Right kidney (tissue), 1 donor: ENCODE measurements around the gene RNU1-3.
"Not testable (repeated sequence)": the region's sequence is repeated elsewhere in the genome, so short reads cannot be mapped to it uniquely, and the experiment has no call there.

ENCODE experiments used
- DNase-seq: peaks from one replicate; pipeline ENCODE4 v3.0.0-alpha.2; 2016

Gene RNU1-3

DNA sequence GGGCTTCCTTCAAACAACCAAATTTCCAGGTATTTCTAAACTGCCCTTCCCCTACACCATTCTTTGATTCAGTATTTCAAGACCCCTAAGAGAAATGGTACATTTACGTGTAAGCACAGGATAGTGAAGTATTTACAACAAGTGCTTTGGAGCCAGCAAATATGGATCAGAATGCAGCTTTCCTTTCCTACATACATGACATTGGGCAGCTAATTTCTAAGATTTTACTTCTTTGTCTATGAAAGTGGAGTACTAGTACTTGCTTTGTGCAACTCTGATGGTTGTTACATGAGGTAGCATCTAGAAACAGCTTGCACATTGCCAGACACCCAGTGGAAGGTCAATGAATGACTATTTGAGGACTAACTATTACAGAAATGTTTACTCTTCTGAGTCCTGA, 15.2 kb downstream of the RNU1-3 start:
- not testable (repeated sequence) for DNase-seq

DNA sequence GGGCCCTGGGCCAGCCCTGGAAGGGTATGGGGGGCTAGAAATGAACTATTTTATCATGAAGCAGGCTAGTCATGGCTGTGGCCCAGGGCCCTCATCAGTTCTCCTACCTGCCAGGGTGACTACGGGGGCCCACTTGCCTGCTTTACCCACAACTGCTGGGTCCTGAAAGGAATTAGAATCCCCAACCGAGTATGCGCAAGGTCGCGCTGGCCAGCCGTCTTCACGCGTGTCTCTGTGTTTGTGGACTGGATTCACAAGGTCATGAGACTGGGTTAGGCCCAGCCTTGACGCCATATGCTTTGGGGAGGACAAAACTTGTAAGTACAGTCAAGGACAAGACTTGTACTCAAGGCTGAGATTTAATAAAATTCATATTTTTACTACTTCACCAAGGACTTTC, 16.8 kb downstream of the RNU1-3 start:
- not testable (repeated sequence) for DNase-seq

DNA sequence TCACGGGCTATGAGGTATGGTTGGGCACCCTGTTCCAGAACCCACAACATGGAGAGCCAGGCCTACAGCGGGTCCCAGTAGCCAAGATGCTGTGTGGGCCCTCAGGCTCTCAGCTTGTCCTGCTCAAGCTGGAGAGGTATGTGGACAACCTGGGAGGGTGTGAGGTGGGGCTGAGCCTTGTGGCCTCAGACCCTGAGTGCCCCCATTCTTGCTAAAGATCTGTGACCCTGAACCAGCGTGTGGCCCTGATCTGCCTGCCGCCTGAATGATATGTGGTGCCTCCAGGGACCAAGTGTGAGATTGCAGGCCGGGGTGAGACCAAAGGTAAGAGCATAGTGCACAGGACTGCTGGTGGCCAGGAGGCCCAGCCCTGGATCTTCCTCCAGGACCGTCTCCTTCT, 17.4 kb downstream of the RNU1-3 start:
- not testable (repeated sequence) for DNase-seq

DNA sequence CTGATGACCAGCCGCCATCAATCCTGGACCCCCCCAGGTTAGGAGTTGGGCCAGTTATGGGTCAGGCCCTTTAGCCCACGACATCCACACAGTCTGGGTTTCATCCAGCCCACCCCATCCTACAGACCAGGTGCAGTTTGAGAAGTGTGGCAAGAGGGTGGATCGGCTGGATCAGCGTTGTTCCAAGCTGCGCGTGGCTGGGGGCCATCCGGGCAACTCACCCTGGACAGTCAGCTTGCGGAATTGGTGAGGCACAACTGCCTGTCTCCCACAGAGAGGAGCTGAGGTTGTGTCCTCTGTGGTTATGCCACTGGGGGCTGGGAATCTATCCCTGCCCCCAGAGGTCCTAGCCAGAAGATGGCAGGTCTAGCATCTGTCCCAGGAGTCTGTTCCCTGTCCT, 18.0 kb downstream of the RNU1-3 start:
- not testable (repeated sequence) for DNase-seq

DNA sequence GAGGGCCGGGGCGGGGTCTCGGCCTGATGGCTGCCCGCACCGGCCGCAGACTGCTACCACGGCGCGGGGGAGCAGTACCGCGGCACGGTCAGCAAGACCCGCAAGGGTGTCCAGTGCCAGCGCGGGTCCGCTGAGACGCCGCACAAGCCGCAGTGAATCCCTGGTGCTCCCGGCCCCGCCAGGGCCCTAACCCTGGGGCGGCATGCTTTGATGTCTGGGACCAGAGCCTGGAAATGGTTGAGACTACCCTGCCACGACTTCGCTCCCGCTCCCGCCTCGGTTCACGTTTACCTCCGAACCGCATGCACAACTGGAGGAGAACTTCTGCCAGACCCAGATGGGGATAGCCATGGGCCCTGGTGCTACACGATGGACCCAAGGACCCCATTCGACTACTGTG, 18.5 kb downstream of the RNU1-3 start:
- DNase-seq: peak; percentile 61

DNA sequence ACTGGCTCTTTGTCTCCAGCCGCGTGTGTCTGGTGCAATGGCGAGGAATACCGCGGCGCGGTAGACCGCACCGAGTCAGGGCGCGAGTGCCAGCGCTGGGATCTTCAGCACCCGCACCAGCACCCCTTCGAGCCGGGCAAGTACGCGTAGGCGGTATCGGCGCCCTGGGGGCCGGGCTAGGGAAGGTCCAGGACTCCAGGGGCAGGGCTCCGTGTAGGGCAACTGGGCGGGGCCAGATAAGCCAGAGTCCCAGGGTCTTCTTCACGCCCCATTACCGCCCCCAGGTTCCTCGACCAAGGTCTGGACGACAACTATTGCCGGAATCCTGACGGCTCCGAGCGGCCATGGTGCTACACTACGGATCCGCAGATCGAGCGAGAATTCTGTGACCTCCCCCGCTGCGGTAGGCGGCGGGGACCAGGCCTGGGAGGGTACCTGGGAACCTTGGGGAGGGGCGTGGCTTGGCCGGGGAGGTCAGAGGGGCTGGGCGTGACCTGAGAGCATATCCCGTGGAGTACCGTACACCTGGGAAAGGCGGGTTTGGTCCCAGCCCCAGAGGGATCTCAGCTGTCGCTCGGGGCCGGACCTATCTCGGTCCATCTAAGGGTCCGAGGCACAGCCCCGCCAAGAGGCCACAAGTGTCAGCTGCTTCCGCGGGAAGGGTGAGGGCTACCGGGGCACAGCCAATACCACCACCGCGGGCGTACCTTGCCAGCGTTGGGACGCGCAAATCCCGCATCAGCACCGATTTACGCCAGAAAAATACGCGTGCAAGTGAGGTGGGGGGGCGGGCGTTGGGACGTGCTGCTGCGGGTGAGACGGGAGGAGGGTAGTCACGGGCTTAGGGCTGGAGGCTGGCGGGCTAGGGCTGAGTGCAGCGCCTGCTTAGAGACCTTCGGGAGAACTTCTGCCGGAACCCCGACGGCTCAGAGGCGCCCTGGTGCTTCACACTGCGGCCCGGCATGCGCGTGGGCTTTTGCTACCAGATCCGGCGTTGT, 19.3 kb downstream of the RNU1-3 start:
- DNase-seq: not testable (repeated sequence)

DNA sequence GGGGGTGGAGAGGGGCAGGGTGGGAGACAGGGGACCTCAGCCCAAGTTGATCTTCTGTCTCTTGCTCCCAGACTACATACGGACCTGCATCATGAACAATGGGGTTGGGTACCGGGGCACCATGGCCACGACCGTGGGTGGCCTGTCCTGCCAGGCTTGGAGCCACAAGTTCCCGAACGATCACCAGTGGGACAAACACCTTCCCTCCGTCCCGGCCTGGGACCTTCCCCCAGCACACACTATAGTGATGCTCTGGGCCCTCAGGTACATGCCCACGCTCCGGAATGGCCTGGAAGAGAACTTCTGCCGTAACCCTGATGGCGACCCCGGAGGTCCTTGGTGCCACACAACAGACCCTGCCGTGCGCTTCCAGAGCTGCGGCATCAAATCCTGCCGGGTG, 20.0 kb downstream of the RNU1-3 start:
- DNase-seq: not testable (repeated sequence)

DNA sequence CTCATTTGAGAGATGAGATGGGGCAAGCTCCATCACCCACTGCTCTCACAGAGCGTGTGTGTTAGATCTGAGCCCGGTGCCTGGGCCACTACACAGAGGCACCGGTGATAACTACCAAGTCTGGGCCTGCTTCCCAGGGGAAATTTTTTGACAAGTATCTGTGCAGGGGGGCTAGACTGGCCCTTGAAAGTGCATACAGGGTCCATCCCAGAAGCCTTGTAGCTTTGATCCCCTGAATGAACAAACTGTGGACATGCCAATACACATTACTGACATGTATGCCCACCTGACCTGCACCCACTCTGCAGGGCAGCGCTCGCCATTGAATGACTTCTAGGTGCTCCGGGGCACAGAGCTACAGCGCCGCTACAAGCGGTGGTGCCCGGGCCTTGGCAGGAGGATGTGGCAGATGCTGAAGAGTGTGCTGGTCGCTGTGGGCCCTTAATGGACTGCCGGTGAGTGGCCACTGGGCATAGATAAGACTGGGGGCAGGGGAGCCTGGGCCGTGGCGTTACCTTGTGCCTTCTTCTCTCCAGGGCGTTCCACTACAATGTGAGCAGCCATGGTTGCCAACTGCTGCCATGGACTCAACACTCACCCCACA, 20.6 kb downstream of the RNU1-3 start:
- DNase-seq: not testable (repeated sequence)

DNA sequence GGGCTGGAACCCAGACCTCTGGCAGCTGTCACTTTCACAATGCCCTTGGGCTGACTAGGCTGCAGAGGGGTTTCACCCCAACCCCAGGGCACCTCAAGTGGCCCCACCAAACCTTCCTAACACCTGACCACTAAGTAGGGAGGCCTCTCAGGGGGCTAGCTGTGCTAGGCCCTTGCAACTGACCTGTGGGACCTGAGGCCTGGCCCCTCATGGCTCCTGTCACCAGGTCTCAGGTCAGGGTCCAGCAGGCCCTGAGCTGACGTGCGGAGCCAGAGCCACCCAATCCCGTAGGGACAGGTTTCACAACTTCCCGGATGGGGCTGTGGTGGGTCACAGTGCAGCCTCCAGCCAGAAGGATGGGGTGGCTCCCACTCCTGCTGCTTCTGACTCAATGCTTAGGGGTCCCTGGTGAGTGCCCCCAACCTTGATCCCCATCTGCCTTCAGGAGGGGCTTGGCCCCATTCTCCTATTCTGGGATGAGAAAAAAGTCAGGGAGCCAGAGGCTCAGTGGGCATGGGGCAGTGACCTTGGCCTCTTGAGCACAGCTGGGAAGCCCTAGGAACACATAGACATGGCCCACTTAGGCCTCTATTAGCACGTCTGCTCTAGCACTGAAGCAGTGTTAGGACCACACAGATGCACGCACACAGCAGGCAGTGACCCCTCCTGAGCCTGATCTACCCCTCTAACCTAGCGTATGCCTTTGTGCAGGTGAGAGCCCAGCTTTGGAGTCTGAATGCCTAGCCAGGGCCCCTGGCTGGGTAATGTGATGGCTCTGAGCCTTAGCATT, 21.3 kb downstream of the RNU1-3 start:
- DNase-seq: not testable (repeated sequence)

DNA sequence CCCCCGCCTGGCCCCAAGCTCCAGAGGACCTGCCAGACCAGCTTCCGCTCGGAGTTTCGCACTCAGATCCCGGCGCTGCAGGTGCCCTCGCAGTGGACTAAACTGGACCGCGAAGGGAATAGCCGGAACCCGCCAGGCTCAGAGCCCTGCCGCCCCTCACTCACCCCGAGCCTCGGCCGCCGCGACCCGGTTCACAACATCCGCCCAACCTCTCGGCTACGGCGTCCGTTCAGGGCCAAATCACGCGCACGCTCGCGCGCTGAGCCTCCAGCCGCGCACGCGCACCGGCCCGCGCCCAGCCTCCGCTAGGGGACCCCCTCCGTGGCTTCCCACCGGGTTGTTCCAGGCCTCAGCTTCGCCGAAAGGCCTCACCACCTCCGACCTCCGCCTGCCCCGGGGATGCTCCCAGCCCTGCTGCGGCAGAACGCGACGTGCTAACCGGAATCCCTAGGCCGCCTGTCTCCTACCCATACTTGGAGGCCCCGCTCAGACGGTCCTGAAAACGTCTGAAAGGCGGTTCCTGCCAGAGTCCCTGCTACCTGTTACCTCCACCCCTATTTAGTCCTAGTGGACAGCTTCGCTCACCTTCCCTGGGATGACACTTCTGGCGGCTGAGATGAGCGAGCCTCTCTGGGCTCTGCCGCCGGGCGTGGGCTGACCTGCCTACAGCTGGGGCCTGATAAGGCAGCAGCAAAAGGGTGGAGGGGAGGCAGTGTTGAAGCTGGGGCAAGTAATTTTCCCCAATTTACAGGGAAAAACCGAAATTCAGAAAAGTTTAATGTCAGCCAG, 22.1 kb downstream of the RNU1-3 start:
- DNase-seq: peak; percentile 100

DNA sequence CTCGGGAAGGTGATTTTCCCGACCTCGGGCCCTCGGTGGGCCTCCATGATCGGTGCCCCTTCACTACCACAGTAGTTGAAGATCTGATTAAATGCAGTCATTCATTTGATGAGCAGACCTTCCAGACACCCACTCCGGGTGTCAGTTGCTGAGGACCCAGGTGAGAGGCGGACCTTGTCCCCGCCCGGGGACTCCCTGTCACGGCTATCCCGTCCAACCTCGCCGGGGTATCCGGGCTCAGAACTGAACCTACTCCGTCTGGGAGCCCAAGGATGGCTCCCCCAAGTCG, 22.6 kb downstream of the RNU1-3 start:
- DNase-seq: no peak

DNA sequence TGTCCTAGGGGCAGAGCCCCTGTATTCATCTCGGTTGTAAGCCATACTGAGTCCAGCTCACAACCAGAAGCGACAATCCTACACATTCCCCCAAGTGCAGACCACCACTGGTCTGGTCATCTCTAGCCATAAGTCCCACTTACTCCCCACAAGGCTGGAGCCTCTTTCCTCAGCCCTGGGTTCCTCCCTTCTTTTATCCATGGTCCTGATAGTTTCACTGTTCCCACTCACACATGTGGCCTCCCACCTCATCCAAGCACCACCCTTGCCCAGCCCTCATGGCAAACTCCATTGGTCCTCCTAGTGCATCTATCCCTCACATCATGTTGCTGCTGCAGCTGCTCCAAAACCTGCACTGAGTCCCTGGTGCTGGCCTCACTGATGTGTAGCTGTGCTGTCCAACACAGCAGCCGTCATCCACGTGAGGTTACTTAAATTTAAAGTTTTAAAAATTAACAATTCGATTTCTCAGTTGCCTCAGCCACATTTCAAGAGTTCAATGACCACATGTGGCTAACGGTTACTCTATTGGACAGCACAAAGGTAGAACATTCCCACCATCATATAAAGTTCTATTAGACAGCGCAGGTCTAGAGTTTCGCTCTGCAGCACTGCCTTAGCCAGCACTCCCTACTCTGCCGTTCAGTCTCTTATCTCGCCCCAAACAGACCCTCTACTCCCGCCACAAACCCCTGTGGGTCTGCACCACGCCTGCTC, 23.1 kb downstream of the RNU1-3 start:
- DNase-seq: not testable (repeated sequence)

DNA sequence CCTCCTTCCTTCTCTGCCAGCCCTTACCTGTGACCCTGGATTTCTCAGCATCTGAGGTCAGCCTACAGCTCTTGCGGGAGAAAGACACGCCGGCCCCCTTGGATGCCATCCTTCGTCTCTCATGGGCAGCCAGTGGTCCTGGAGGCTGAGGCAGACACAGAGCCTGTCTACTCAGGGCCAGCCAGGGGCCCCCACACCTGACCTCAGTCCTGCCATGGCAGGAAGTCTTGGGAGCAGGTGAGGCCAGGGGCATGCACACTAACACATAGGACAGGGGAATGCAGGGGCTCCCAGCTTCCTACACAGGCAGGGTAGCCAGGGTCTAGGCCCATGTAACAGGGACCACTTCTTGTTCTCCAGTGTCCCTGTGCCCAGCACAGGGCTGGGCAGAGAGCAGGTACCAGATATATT, 23.7 kb downstream of the RNU1-3 start:
- DNase-seq: not testable (repeated sequence)

DNA sequence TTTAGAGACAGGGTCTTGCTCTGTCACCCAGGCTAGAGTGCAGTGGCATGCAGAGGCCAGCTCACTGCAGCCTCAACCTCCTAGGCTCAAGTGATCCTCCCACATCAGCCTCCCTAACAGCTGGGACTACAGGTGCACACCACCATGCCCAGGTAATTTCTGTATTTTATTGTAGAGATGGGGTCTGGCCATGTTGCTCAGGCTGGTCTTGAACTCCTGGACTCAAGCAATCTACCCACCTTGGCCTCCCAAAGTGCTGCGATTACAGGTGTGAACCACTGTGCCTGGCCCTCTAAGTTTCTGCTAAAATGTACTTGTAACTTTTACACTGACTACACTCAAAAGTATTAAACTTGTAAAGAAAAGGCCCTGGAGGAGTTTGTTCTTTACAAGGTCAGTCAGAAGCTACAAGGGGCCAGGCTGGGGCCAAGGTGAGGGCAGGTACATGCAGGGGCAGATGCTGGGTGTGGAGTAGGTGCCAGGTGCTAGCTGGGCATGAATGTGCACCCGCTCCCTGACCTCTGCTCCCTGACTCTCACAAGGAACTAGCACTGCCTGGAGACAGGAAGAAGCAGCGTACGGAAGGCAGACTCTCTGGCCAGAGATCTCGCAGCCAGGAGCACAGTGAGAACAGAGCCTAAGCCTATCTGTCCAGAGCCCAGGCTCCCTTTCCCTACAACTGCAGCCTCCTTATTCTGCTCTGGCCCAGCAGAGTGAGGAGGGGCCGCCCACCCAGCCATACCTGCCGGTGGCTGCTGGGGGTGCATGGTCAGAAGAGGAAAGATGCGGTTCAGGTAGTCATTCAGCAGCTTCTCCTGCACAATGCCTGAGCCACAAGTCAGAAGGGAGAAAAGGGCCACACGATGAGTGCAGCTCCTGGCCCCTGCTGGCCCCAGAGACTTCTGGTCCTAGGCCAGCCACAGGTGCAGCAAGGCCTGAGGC, 24.5 kb downstream of the RNU1-3 start:
- not testable (repeated sequence) for DNase-seq

DNA sequence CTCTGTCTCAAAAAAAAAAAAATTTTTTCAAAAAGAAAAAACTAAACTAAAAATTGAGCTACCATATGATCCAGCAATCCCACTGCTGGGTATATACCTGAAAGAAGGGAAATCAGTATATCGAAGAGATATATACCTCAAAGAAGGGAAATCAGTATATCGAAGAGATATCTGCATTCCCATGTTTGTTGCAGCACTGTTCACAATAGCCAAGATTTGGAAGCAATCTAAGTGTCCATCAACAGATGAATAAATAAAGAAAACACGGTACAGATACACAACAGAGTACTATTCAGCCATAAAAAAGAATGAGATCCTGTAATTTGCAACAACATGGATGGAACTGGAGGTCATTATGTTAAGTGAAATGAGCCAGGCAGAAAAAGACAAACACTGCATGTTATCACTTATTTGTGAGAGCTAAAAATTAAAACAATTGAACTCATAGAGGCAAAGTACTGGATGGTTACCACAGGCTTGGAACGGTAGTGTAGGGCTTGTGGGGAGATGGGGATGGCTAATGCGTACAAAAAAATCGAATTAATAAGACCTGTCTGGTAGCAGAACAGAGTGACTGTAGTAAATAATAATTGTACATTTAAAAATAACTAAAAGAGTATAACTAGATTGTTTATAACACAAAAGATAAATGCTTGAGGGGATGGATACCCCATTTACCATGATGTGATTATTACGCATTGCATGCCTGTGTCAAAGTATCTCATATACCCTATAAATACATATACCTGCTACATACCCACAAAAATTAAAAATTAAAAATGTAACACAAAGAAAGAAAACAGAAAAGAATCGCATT, 25.4 kb downstream of the RNU1-3 start:
- DNase-seq: not testable (repeated sequence)

DNA sequence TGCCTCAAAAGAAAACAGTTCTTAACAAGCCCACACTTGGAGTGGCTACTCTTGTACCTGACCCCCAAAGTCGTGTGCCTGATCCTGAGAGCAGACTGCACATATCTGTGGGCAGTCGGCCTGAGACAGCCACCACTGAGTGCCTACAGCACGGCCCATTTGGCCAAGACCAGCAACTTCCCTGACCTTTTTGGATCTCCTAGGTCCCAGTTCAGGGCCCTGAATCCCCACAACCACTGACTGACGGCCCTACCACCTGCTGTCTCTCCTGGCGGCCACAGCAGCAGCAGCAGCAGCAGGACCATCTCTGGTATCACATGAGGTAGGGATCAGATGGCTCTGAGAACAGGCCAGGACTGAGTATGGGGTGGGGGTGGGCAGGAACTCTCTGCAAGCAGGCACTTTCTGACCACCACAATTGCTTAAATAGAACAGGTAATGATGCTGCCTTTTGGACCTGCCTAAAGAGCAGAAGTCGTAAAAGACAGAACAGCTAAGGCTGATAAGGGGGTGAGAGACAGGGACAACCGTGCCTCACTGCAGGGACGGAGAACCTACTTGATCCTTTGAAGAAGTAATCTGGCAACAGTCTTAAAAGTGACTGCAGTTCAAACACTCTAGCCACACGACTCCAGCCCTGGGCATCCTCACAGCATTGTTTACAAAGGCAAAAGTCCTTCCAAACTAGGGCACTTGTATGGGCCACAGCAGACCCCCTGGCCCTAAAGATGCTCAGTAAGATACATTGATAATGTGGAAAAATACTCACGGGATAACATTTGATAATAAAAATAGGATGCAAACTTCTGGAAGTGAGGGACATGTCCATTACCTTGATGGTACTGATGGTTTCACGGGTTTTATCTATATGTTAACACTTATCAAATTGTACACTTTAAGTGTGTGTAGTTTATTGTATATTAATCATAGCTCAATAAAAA, 27.4 kb downstream of the RNU1-3 start:
- not testable (repeated sequence) for DNase-seq

DNA sequence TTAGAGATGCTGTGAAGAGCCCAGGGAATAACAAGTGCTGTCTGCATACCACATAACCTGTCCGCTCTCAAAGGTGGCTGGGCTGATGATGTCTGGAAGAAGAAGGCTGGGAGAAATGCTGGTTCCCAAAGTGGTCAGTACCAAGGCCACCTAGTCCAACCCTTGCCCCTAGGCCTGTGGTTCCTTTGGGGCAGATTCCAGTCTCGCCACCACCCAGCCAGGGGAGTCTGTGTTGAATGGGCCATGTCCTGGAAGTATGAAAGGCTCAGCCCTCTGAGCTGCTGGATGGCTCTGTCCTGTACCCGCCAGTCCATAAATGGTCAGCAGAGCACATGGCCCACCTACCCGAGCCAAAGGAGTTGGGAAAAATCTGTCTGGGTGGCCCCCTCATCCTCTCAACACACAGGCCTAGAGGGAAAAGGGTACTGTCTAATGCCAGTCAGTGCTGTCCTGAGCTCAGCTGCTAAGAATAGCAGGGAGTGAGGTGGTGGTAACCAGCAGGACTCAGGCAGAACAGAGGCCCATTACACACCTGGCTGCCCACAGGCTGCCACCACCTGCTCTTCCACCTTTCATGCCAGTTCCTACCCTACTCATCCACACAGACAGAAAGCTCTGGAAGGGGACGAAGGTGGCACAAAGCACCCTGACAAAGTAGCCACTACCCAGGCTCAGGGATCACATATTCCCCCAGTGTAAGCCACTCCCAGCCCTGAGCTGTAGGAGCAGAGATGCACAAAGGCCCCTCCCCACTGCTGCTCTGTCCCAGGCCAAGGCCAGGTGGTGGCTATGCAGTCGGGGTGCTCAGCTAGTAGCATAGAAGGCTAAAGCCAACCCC, 28.6 kb downstream of the RNU1-3 start:
- not testable (repeated sequence) for DNase-seq
